Measurements from ENCODE around the gene SNX13. TPM values are rescaled to one million over a fixed set of nuclear protein-coding genes. Genes with fewer than 3 reads are reported as not detected.

SNX13 gene
- total RNA-seq, 6 experiments from 2014 or later, result 29.0 to 33.1 (median 30.3) TPM

- no peak overlapping the region for H3K4me3 Mint-ChIP-seq
- H3K9me3 Mint-ChIP-seq, result no peaks in the 10 kb centered on the region
- no peak for DNase-seq
- H3K36me3 Mint-ChIP-seq (ENCODE audit: low read depth), result peaks cover 57% of the 10 kb centered on the region
- no peaks in the 10 kb centered on the region for H3K27me3 Mint-ChIP-seq (ENCODE audit: insufficient read depth)
- H3K27ac Mint-ChIP-seq, result no peak overlapping the region
- no peak for TF ChIP-seq CTCF (IDR thresholded peaks at IDR 0.05)
- no peaks in the 10 kb centered on the region for H3K4me1 Mint-ChIP-seq (ENCODE audit: low read depth)
These were observed 76.5 kb downstream of the SNX13 start for GRCh38 chr7:17863809-17864143.

DNA sequence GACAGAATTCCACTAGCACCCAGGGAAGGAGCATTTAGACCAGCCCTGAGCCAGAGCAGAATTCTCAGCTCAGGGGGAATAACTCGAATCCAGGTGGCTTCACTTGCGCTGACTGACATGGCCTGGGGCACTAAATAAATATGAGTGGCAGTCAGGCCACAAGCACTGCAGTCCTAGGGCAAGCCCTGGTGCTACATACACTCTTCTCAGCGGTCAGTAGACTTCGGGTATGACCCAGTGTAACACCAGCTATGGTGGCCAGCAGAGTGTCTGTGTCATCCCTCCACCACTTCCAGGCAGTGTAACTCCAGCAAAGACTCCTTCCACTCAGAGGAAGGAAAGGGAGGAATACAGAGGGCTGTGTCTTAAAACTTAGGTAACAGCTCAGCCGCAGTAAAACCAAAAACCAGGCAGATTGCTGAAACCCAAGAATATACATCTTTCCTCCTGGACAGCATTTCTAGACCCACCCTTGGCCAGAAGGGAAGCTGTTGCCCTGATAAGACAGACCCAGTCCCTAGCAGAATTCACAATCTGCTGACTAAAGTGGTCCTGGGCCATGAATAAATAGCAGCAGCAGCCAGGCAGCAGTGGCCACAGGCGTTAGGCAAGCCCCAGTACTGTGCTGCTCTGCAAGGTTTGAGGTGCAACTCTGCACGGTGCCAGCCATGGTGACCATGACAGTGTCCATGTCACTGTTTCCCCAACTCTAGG, 77.0 kb downstream of the SNX13 start:
- no peak overlapping the region for H3K27ac Mint-ChIP-seq
- DNase-seq, result no peak
- no peaks in the 10 kb centered on the region for H3K27me3 Mint-ChIP-seq (ENCODE audit: insufficient read depth)
- no peaks in the 10 kb centered on the region for H3K4me1 Mint-ChIP-seq (ENCODE audit: low read depth)
- TF ChIP-seq CTCF (IDR thresholded peaks at IDR 0.05), result no peak
- H3K36me3 Mint-ChIP-seq (ENCODE audit: low read depth), result peaks cover 55% of the 10 kb centered on the region
- H3K4me3 Mint-ChIP-seq, result no peak overlapping the region
- no peaks in the 10 kb centered on the region for H3K9me3 Mint-ChIP-seq

GRCh38 chr7:17856251-17856650, 84.0 kb downstream of the SNX13 start:
- Mint-ChIP-seq H3K27ac (no peak overlapping the region), H3K36me3 (ENCODE audit: low read depth) (peaks cover 50% of the 10 kb centered on the region), H3K9me3 (peaks cover 7% of the 10 kb centered on the region), H3K4me3 (no peak overlapping the region), H3K27me3 (ENCODE audit: insufficient read depth) (no peaks in the 10 kb centered on the region), H3K4me1 (ENCODE audit: low read depth) (peaks cover 14% of the 10 kb centered on the region)
- no peak for DNase-seq
- no peak for TF ChIP-seq CTCF (IDR thresholded peaks at IDR 0.05)

DNA sequence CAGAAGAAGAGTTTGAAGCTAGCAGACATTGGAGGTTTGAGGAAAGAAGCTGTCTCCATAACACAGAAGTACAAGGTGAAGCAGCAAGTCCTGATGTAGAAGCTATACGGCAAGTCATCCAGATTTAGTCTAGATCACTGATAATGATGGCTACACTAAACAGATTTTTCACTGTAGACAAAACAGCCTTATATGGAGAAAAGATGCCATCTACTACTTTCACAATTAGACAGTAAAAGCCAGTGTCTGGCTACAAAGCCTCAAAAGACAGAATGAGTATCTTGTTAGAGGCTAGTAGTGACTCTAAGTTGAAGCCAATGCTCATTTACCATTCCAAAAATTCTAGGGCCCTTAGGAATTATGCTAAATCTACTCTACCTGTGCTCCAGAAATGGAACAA, 85.1 kb downstream of the SNX13 start:
- Mint-ChIP-seq H3K9me3 (peaks cover 7% of the 10 kb centered on the region), H3K27ac (no peak overlapping the region), H3K36me3 (ENCODE audit: low read depth) (peaks cover 48% of the 10 kb centered on the region), H3K27me3 (ENCODE audit: insufficient read depth) (no peaks in the 10 kb centered on the region), H3K4me3 (no peak overlapping the region), H3K4me1 (ENCODE audit: low read depth) (peaks cover 15% of the 10 kb centered on the region)
- TF ChIP-seq CTCF (IDR thresholded peaks at IDR 0.05), result no peak
- no peak for DNase-seq

GRCh38 chr7:17854261-17855047, 85.8 kb downstream of the SNX13 start:
- H3K9me3 Mint-ChIP-seq, result peaks cover 7% of the 10 kb centered on the region
- H3K4me3 Mint-ChIP-seq, result no peak overlapping the region
- H3K4me1 Mint-ChIP-seq (ENCODE audit: low read depth), result peaks cover 22% of the 10 kb centered on the region
- no peaks in the 10 kb centered on the region for H3K27me3 Mint-ChIP-seq (ENCODE audit: insufficient read depth)
- no peak overlapping the region for H3K27ac Mint-ChIP-seq
- no peak for DNase-seq
- no peak for TF ChIP-seq CTCF (IDR thresholded peaks at IDR 0.05)
- peaks cover 47% of the 10 kb centered on the region for H3K36me3 Mint-ChIP-seq (ENCODE audit: low read depth)

All from HFFc6 (cell line).